GM08714 (cell line): ENCODE data around the gene GALR2.

Source experiments
- H3K4me3 ChIP-seq: fragments of 200-500 bp; sonication (Bioruptor generic); 2 replicates; pipeline ENCODE4 v1.5.1; 2014; ENCODE audit warnings: mild to moderate bottlenecking, low read length, inconsistent platforms
- ZNF274 ChIP-seq: IDR thresholded peaks from 2 replicates; pipeline ENCODE4 v1.6.1; 2012; ENCODE audit warnings: mild to moderate bottlenecking, low read depth, low read length

GALR2 gene

GRCh38 chr17:76119409-76120371, 45.1 kb downstream of the GALR2 start:
- TF ChIP-seq ZNF274, result no peak

DNA sequence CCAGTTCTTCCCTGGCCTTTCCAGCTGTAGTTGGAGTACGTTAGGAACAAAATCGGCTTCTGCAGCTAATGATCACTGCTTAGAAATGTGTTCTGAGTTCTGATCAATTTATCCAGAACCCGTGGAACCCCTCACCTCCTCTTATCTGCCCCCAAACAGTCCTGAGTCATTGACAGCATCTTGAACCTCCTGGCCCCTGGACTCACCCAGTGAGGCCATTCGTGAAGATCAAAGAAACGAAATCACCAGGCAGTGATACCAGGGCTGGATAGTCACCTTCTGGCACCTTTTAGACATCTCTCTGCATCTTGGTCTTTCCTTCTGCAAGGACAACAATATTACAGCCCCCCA, 46.1 kb downstream of the GALR2 start:
- no peak for TF ChIP-seq ZNF274
- H3K4me3 ChIP-seq, result no peak overlapping the region

More at GRCh38 chr17:76119409-76120371, 45.1 kb downstream of the GALR2 start:
- no peak overlapping the region for H3K4me3 ChIP-seq

DNA sequence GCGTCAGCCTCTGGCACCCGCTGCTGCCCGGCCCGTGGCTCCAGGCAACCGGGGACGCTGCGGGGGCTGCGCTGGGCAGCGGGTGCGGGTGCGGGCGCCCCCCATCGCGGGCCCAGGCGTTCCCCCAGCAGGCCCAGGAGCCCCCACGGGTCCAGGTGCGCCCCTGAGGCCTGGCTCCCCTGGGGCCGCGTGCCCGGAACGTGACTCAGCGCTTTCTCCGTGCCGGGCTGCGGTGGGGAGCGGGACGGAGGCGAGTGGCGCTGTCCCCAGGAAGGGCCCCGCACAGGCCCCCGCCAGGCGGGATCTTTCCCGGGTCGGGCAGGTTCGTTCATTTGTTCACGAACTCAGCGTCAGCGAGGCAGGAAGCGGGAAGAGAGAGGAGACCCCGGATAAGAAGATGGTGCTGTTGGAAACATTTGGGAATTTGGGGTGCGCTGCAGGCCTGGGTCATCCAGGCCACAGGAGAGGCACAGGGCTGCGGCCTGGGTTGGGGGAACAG, 47.4 kb downstream of the GALR2 start:
- TF ChIP-seq ZNF274, result no peak
- peak overlapping the region; percentile 37; the same call in 1 of the 2 replicates for H3K4me3 ChIP-seq

DNA sequence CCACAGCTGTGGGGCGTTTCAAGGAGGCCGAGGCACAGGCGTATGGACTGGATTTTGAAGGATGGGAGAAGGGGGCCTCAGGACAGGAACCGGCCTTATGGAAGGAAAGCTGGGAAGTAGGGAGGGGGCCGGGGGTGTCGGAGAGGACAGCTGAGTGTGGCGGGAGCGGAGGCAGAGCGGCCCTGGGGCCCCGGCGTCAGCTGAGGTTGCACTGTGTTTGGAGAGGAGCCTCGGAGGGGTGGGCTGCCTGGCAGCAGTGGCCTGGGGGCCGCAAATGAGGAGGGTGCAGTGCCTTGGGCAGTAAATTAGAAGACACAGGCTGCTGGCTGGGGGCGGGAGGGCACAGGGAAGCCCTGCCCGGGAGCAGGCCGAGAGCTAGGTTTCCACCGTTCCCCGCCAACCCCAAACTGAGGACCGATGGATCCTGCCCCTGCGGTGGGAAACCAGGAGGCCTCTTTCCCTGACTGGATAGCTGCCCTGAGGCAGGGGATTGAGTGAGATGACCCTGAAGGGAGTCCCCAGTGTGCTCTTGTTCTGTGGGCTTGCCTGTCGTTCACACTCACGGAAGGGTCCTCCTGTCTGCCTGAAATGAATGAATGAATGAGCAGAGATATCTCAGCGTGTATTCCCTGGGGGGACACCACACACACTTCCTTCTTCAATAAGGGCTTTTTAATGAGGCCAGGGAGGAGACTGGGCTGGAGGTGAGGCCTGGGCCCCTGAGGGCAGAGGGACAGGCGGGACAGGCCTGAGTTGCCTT, 48.0 kb downstream of the GALR2 start:
- no peak overlapping the region for H3K4me3 ChIP-seq
- TF ChIP-seq ZNF274, result no peak

- no peak overlapping the region for H3K4me3 ChIP-seq
- TF ChIP-seq ZNF274, result no peak
These were observed 48.6 kb downstream of the GALR2 start for GRCh38 chr17:76123191-76123499.

DNA sequence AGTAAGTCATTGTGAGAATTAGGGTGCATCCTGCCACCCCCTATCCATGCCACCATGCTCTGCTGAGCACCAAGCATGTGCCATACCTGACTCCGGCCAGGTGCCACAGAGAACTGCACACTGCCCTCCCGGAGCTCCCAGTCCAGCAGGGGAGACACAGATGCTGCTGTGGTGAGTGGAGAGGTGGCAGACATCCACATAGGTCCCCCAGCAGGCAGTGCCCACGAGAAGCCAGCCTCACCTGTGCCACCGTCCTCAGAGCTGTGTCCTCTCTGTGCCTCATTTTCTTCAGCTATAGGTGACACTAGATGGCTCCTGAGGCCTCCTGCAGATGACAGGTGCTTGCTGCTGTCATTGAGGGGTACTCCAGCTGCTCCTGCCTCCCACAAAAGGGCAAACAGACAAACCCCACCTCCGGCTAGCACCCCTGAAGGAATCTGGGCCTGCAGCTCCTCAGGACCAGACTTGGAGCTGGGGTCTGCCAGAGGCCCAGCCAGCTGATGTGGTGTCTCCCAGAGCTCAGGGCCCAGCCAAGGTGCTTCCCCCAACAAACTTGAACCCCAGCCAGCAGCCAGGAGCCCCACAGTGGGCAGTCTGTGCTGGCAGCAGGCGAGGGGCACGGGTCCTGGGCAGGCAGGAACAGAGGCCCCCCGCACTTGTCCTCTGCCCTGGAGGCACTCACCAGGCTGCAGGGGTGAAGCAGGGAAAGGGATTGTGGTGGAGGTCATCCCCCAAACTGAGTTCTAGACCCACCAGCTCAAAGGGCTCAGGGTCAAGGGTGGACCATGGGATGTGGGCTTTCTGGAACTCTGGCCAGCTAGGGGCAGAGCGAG, 49.4 kb downstream of the GALR2 start:
- no peak overlapping the region for H3K4me3 ChIP-seq
- TF ChIP-seq ZNF274, result no peak

DNA sequence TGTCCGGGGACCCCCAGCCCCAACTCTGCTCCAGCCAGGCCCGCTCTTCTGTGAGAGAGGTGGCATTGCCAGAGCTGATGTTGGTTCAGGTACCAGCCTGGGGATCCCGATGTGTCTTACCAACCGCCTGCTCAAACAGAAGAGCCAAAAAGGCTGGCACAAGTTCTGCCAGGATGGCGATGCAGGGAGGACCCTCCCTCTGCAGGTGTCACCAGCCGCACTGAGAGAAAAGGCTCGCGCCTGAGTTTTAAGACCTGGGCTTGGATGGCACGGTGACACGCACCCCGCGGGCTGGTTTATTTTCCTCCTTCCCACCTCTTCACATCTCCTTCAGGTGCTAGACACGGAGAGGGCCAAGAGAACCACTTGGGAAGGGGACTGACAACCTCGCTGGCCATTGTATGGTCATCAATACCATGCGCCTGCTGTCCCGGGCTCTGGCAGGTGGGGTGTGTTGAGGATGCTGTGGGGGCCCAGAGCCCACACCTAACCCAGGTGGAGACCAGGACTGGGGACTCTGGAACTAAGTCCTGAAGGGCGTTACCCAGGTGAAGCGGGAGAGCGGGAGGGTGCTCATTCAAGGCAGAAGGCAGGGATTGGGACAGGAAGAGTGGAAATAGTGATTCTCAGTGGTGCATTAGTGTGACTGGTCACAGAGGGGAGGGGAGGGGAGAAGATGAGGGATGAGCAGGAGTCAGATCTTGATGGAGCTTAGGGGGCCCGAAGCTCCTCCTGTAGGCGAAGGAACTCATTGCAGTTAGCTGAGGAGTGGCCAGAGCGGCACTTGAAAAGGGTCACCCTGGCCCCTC, 50.2 kb downstream of the GALR2 start:
- no peak for TF ChIP-seq ZNF274
- no peak overlapping the region for H3K4me3 ChIP-seq

DNA sequence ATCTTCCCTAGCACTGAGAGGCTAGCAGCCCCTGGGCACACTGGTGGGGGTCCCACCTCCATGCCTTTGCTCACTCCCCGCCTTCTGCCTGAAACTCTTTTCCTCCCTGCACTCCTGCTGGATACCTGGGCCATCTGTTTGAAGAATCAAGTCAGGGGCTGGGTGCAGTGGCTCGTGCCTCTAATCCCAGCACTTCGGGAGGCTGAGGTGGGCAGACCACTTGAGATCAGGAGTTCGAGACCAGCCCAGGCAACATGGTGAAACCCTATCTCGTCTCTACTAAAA, 50.8 kb downstream of the GALR2 start:
- TF ChIP-seq ZNF274, result no peak
- no peak overlapping the region for H3K4me3 ChIP-seq

- no peak for TF ChIP-seq ZNF274
- no peak overlapping the region for H3K4me3 ChIP-seq
These were observed 51.3 kb downstream of the GALR2 start for GRCh38 chr17:76125922-76126321.
